Measurements from ENCODE around the gene CLCN5. TPM values are rescaled to one million over a fixed set of nuclear protein-coding genes. Genes with fewer than 3 reads are reported as not detected.

Gene CLCN5
- total and polyA plus RNA-seq, 2 of the 13 experiments (the other 11 are each of a cell fraction or from before 2014, with no cell fraction given) = 7.8 to 27.3 TPM

- no peak for TF ChIP-seq ZNF407 (CRISPR knock-in tag; IDR thresholded peaks at IDR 0.05; ENCODE audit: not compliant biosample characterization)
- no peak for TF ChIP-seq ZNF180 (CRISPR knock-in tag; IDR thresholded peaks at IDR 0.05; ENCODE audit: borderline replicate concordance, low read depth)
- no peak for TF ChIP-seq SMARCE1 (IDR thresholded peaks at IDR 0.05; ENCODE audit: borderline replicate concordance)
- TF ChIP-seq KLF16 (CRISPR knock-in tag; IDR thresholded peaks at IDR 0.05) = no peak
These were observed 63.7 kb downstream of the CLCN5 start (continued) for GRCh38 chrX:49986058-49986457.

- Histone ChIP-seq H3K4me1 (ENCODE audit: insufficient read depth, low read length) (no peaks in the 10 kb centered on the region), H3K79me2 (ENCODE audit: insufficient read depth, low read length) (no peaks in the 10 kb centered on the region), H3K9ac (ENCODE audit: insufficient read depth, low read depth, low read length) (no peak overlapping the region), H3K4me2 (ENCODE audit: low read depth, low read length) (no peak overlapping the region), H4K20me1 (ENCODE audit: insufficient read depth, low read length) (no peaks in the 10 kb centered on the region), H3K27me3 (ENCODE audit: control insufficient read depth in 1 of 2, insufficient read depth in 2 of 2, low read length in 2 of 2) (no peaks in the 10 kb centered on the region), H3K9me3 (ENCODE audit: low read length) (no peaks in the 10 kb centered on the region), H2AFZ (ENCODE audit: low read length) (no peak overlapping the region), H3K36me3 (replicated peaks in 1 of 2; ENCODE audit: control insufficient read depth in 1 of 2, insufficient read depth in 2 of 2, low read length in 2 of 2) (no peaks in the 10 kb centered on the region), H3K4me3 (replicated peaks in 1 of 3; ENCODE audit: insufficient read depth in 1 of 3, low read depth in 2 of 3, low read length in 3 of 3) (no peak overlapping the region), H3K27ac (ENCODE audit: extremely low read length, insufficient read depth, low read length) (no peak overlapping the region)
- DNase-seq (ENCODE audit: low spot score) (no peak), FAIRE-seq (no peak), ATAC-seq (no peak)
- POLR2A ChIA-PET = no interaction called here
- TF ChIP-seq ZNF354B (CRISPR knock-in tag; IDR thresholded peaks at IDR 0.05) = no peak
- TF ChIP-seq MLXIP (CRISPR knock-in tag; IDR thresholded peaks at IDR 0.05; ENCODE audit: borderline replicate concordance) = no peak
- TF ChIP-seq ZNF350 (CRISPR knock-in tag; IDR thresholded peaks at IDR 0.05; ENCODE audit: borderline replicate concordance, low read depth) = no peak
- CTCF ChIA-PET (ENCODE audit: low intra/inter-chr PET ratio, low total read pairs) = no interaction called here
- in situ Hi-C loops (cut with HindIII; ENCODE audit: extremely low pct_ligation_motif_present, low pct_unique_long_range_greater_than_20kb) = no loop called here
- no TSS peak for BruUV-seq (replicated peaks)
- intact Hi-C loops (cut with micrococcal nuclease; ENCODE audit: unreplicated experiment) = no loop called here
- WGBS (ENCODE audit: low lambda C conversion rate) = 91% methylated on average over 2 of the region's 2 CpGs
These were observed 65.3 kb downstream of the CLCN5 start for GRCh38 chrX:49987651-49988050.
